Raji (cell line): ENCODE measurements around the gene AHI1.

ENCODE experiments used
- POLR2A ChIP-seq: IDR thresholded peaks from 2 replicates; pipeline ENCODE4 v1.6.1; 2011; ENCODE audit warnings: low read depth, low read length, control low read depth; ENCODE audit not compliant: insufficient read depth

AHI1 gene

GRCh38 chr6:135267085-135267484 is 230.5 kb downstream of the AHI1 start:
- TF ChIP-seq POLR2A = no peak

- no peak for TF ChIP-seq POLR2A
Observed at GRCh38 chr6:135266675-135267074, 230.9 kb downstream of the AHI1 start.

GRCh38 chr6:135265278-135265677 is 232.3 kb downstream of the AHI1 start:
- no peak for TF ChIP-seq POLR2A

GRCh38 chr6:135261872-135262725 is 235.4 kb downstream of the AHI1 start:
- no peak for TF ChIP-seq POLR2A

- TF ChIP-seq POLR2A = no peak
Observed at GRCh38 chr6:135260612-135261011, 236.9 kb downstream of the AHI1 start.

GRCh38 chr6:135258970-135259369 is 238.6 kb downstream of the AHI1 start:
- no peak for TF ChIP-seq POLR2A

GRCh38 chr6:135257631-135258405 is 239.7 kb downstream of the AHI1 start:
- TF ChIP-seq POLR2A = no peak

- no peak for TF ChIP-seq POLR2A
Observed at GRCh38 chr6:135256866-135257265, 240.7 kb downstream of the AHI1 start.

- no peak for TF ChIP-seq POLR2A
Observed at GRCh38 chr6:135254471-135254870, 243.1 kb downstream of the AHI1 start.

GRCh38 chr6:135251498-135252441 is 245.8 kb downstream of the AHI1 start:
- TF ChIP-seq POLR2A = no peak

- TF ChIP-seq POLR2A = no peak
Observed at GRCh38 chr6:135250751-135251497, 246.6 kb downstream of the AHI1 start.

- no peak for TF ChIP-seq POLR2A
Observed at GRCh38 chr6:135250234-135250633, 247.3 kb downstream of the AHI1 start.

- TF ChIP-seq POLR2A = no peak
Observed at GRCh38 chr6:135244805-135245204, 252.7 kb downstream of the AHI1 start.
